Measurements from ENCODE around the gene CDHR4.
A peak's percentile ranks its signal among the peaks of the same experiment; 100 is the strongest.
"Not testable (repeated sequence)": the region's sequence is repeated elsewhere in the genome, so short reads cannot be mapped to it uniquely, and the experiment has no call there.

CDHR4 gene

DNA sequence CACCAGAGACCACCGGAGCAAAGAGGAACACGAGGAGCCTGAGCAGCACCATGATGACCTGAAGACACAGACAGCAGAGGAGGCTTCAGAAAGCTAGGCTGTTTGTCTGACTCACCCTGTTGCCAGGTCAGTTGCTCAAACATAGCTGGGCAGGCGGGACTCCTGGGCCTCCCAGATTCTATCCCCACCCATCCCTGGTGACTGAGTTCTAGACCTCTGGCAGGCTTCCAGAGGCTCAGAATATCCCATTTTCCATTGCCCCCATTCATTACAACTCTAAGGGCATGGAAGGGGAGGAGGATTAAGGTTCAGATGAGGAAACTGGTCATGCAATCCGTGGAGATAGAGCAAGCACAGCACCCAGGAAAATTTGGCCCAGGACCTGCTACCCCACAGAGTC lies at the start of gene CDHR4:
CDHR4 (minus strand) TSS at position 113 of the 400 bp plus-strand sequence; CDS start at position 52, 61 bp downstream.
- no peak for FAIRE-seq

DNA sequence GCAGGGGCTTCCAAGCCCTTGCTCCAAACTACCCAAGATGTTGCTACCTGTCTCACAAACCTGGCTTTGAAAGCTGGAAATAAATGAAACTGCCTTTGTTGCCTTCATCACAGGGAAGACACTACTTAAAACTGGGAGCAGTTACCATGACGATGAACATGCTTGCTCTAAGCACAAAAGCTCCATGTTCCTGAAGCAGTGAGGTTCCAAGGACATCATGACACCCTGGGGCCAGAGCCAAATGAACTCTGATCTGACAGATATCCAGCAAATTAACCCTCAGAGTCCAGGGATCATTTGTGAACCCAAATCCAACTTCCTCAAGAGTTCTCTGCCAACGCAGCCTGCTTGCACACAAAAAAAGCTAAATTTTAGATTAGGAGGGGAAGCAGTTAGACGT lies 46.0 kb upstream of the CDHR4 start:
- no peak for FAIRE-seq

- FAIRE-seq = no peak
Observed at GRCh38 chr3:49844464-49845183, 45.0 kb upstream of the CDHR4 start.

- FAIRE-seq = no peak
Observed at GRCh38 chr3:49842843-49843517, 43.3 kb upstream of the CDHR4 start.

DNA sequence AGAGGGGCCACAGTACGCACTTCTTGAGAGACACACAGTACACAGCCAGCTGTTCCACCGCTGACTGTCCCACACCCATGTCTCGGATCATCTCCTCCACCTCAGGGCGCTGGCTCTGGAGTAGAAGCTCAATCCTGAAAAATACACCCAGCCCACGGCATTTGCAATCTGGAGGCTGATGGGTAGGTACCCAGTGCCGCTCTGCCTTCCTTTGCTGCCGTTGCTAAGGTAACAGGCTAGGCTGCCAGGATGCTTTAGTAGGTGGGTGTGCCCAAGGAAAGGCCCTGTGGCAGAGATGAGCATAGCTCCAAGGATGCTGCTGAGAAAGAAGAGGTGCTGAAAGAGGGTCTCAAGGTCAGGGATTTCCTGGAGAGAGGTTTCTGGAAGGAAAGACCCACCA lies 42.1 kb upstream of the CDHR4 start:
- no peak for FAIRE-seq

DNA sequence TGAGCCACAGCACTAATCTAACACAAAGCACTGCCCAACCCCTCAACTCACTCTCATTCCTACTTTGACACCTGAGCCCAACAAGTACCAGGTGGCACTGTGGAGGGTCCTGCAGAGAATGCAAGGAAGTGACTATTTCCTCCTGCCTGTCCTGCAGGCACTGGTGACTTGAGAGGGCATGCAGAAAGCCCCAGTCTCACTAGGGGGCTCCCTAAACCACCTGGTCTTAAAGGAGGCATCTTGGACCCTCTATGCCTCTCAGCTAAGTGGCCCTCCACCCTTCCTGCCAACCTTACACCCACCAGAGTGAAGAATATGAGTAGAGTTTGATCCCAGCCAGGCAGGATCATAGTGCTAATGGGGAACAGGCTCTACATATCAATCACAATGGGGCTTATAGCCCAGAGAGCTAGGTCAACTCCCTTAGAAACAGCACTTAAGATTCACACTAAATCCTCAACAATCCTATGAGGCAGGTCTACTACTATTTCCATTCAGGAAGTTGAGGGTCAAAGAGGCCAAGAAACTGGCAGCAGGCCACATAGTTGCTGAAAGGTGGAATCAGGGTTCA lies 41.5 kb upstream of the CDHR4 start:
- FAIRE-seq = no peak

- FAIRE-seq = no peak
Observed at GRCh38 chr3:49840388-49840787, 40.7 kb upstream of the CDHR4 start.

DNA sequence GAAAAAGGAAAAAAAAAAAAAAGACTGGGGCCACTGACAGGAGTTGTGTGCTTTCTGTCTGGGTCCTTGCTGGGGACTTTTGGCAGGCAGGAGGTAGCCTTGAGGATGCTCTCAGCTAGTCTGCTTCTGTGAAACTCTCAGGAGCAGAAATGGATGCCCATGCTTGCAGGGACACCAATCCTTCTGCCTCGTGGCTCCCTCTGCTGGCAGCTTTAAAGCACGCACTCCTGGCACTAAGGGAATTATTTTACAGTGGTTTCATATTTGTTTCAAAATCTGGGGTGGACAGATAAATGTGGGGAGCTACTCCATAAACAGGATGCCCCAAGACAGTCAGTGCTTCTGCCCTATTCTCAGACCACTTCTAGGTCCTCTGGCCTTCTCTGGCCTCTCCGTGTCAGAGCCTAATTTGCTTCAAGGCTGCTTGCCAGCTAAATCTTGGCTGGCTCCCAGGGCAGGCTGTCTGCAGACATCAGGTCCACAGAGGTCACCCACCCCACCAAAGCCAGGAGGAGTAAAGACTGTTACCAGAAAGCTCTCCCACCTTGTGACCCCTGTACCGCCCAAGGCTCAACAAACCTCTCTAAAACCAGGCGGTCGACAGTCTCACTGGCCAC lies 39.6 kb upstream of the CDHR4 start:
- FAIRE-seq = peak; percentile 35

DNA sequence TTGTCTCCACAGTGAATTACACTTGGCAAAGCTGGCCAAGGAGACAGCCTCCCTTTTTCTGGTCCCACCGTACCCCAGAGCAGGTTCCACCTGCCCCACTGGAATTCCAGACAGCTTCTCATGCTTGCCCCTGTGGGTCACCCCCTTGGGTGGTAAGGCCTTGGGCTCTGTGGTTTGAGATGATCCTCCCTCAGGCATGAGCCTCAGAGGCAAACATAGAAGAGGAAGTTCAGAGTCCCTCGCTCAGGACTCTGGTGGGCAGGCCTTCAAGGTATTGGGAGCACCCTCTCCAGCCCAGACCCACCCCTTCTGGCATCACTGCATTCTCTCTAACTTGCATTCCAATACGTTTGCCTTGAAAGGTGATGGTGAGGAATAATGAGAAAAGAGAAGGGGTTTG lies 31.7 kb upstream of the CDHR4 start:
- FAIRE-seq = no peak

DNA sequence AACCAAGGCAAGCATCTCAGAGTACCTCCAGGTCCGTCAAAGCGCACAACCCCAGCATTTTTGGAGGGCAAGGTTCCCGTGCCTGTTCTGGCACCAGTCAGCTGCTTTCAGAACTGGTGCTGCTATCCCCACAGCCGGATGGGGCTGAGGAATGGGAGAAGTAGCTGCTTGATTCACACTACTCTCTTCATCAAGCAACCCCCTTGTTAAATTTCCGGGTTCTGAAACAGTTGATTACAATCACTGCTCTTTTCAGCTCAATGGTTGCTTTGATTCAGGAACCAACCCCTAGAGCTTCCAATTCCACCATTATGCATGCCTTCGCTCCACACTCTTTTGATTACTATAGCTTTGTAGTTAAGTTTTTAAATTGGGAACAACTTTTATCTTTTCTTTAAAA lies 26.3 kb upstream of the CDHR4 start:
- FAIRE-seq = no peak

DNA sequence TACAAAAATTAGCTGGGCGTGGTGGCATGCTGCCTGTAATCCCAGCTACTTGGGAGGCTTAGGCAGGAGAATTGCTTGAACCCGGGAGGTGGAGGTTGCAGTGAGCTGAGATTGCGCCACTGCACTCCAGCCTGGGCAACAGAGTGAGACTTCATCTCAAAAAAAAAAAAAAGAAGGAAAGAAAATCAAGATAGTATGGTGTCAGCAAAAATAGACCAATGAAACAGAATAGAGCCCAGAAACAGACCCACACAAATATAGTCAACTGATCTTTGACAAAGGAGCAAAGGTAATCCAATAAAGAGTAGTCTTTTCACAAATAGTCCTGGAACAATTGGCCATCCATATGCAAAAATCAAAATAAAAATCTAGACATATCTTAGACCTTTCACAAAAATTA lies 23.5 kb upstream of the CDHR4 start:
- FAIRE-seq = not testable (repeated sequence)

DNA sequence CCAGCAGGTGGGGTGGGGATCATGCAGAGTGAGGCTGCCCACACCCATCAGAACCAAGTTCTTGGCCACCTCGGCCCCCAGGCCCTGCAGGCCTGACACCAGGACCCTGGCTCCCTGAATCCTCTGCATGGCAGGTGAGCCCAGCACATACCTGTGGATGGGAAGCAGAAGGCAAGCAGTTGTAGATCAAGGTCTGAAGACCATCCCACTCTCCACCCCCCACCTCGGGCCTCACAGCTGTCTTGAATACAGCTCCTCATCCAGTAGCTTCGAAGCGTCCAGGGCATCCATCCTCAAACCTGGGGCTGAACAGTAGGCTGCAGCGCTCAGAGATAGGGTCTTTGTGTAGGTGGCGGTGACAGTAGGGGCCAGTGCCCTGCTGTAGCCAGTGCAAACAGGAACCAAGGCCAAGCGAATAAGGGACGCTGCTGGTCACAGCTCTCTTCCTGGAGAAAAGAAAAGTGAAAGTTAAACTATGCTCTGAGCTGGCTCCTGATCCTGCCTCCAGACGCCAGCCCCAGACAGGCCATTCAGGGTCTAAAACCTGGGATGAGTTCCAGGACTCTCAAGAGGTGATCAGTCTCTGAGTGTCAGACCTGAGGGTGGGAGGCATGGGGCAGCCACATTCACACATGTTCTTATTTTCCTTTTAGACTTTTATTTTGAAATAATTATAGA lies 14.0 kb upstream of the CDHR4 start, which contains the start of gene UBA7:
UBA7 (minus strand) TSS at position 457 of the 678 bp plus-strand sequence; CDS start at position 291, 166 bp downstream.
- peak; percentile 55 for FAIRE-seq

- no peak for FAIRE-seq
Observed at GRCh38 chr3:49812916-49813496, 13.3 kb upstream of the CDHR4 start.

DNA sequence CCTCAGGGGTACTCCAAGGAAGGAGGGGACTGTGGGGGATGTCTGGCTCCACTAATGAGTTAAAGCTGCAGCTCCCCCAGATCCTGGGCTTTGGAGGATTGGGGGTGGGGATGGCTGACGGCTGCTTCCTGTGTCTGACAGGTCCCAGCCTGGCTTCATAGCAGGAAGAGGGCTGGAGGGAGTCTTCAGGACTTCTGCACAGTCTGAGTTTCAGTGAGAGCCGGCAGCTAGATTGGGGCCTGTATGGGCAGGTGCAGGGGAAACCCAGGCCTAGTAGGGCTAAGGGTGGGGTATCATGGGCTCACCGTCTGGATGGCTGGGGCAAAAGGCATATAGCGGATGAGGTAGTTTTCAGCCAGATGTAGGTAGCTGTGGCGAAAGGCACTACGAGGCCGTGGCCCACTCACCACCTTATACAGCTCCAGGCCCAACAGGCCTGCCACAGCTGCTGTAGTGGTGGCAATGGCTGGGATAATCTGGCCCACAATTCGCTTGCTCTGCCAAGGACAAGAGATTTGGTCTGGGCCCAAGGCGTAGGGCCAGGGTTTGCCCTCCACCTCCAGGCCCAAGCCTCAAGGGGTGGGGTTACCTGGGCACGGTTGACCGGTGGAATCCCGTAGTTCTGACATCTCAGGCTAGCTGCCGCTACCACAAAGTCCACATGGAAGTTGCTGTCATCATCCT lies 7.9 kb upstream of the CDHR4 start:
- FAIRE-seq = no peak

GRCh38 chr3:49806850-49807249 lies 7.2 kb upstream of the CDHR4 start:
- FAIRE-seq = no peak

DNA sequence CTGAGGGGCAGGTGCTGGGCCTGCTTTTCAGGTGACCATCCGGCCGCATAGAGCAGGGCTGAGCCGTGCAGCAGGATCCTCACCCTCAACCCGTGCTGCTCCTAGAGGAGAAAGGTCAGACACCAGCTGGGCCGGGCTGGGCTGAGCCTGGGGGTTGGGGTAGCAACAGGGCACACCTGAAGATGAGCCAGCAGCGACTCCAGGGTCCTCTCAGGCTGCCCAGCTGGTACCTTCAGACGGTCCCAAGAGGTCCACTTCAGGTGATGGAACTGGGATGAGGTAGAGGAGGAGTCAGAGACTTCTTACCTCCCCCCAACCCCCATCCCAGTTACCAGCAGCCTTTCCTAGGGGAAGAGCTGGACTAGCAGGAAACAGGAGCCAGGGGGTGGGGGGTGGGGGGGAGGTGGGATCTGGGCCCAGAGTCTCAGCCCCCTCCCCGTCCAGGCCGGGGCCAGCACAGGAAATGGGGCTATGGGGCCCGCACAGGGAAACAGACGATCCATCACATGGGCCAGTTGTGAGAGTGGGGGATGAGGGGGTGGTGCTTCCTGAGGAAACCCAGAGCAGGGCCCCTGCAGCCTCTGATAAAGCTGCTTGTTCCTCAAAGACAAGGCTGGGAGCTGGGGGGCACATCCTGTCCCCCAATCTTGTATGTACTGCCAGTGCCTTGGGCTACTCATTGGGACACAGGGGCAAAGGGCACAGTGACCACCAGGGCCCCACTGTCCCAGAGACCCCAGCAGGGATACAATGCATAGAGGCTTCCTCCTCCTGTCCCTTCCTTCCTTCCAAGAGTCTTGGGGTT lies 6.4 kb upstream of the CDHR4 start:
- no peak for FAIRE-seq

GRCh38 chr3:49805367-49805782 lies 5.7 kb upstream of the CDHR4 start:
- FAIRE-seq = no peak

GRCh38 chr3:49804141-49805041 lies 4.7 kb upstream of the CDHR4 start:
- FAIRE-seq = no peak

DNA sequence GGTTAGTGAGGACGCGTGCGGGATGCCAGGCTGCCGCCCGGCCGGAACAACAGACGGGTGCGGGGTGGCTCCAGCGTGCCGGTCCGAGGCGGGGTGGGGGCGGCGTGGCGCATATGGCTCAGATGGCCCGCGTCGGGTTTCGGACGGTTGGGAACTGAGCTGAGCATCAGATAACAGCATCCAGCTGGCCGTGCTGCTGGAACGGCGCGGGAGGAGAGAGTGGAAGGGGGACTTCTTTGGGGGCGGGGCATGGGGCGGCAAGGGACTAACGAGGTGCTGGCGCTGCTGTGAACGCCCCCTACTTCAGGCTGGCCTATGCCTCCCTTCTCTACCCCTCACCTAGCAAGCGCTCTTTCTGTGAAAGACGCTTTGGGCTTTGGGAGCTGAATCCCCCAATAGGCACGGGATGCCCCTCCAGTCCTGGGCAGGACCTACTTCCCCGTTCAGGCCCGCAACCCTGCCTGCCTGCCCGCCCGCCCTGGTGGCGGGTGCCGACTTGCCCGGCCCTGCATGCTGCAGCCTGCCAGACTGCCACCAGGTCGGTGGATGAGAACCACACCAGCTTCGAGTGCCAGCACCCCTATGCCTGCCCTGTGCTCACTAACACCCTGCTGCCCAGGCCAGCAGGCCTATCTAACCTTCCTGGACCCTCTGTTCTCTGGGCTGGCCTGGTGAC lies 3.9 kb upstream of the CDHR4 start:
- no peak for FAIRE-seq
